ENCODE results near the gene CACYBP. TPM values are rescaled to one million over a fixed set of nuclear protein-coding genes. Genes with fewer than 3 reads are reported as not detected.
"Not testable (repeated sequence)": the region's sequence is repeated elsewhere in the genome, so short reads cannot be mapped to it uniquely, and the experiment has no call there.

CACYBP gene
- polyA plus RNA-seq, 1 experiment = 71.2 TPM

GRCh38 chr1:175013445-175013844 is 13.7 kb downstream of the CACYBP start:
- Histone ChIP-seq H3K4me3 (ENCODE audit: low read depth, low read length) (no peak overlapping the region), H3K27me3 (ENCODE audit: control insufficient read depth, insufficient read depth, low read length) (no peaks in the 10 kb centered on the region), H3K9me3 (ENCODE audit: control insufficient read depth, insufficient read depth, low read length) (no peaks in the 10 kb centered on the region), H3K27ac (ENCODE audit: low read depth, low read length) (no peak overlapping the region)
- no peak for TF ChIP-seq CTCF (IDR thresholded peaks at IDR 0.05; ENCODE audit: low read depth, low read length)
- ChIA-PET POLR2A (no interaction called here), CTCF (no interaction called here)
- no peak for DNase-seq (ENCODE audit: low read depth, low spot score)

DNA sequence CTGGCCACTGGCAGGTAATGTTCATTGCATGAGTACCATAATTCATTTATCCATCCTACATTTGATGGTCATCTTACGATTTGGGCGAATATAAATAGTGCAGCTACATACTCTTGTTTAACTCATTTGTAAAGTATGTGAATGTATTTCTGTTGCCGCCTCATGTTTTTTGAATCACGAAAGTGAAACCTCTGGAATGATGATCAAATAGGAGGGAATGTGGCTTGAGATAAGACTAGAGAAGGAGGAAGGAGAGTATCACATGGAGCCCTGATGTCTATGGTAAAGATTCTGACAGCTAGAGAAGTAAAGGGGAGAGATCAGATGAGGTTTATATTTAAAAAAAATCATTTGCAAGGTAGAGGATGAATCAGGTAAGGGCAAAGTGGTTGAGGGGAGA is 15.5 kb downstream of the CACYBP start:
- Histone ChIP-seq H3K4me3 (ENCODE audit: low read depth, low read length) (no peak overlapping the region; the same call in 1 of the 2 replicates), H3K9me3 (ENCODE audit: control insufficient read depth, insufficient read depth, low read length) (no peaks in the 10 kb centered on the region), H3K27me3 (ENCODE audit: control insufficient read depth, insufficient read depth, low read length) (no peaks in the 10 kb centered on the region), H3K27ac (ENCODE audit: low read depth, low read length) (peak overlapping the region; percentile 74)
- CTCF ChIA-PET = interaction anchor here (0.7 to 1.3 kb wide), 3 partner anchors 14 to 1718 kb away, joined by 5 to 10 read pairs (median 8); no protein-coding TSS in a partner anchor
- POLR2A ChIA-PET = interaction anchor here (1.5 to 2.8 kb wide), 2 partner anchors 8 to 15 kb away, joined by 8 to 17 read pairs; partner anchors contain the start of genes CACYBP and MRPS14
- DNase-seq (ENCODE audit: low read depth, low spot score) = no peak
- no peak for TF ChIP-seq CTCF (IDR thresholded peaks at IDR 0.05; ENCODE audit: low read depth, low read length)

DNA sequence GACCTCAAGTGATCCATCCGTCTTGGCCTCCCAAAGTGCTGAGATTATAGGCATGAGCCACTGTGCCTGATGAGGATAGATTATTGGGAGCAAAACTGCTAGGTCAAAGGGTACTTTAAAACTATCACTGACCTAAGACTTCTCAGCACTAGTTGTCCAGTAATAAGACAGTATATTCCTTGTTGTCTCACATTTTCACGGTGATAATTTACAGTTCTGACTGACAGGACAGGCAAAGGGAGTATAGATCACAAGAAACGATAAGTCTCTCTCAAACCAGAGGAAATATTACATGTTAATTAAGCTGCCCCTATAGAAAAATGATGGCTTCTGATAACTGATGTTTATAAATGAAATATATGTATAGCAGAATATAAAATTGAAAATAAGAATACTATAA is 19.8 kb downstream of the CACYBP start:
- Histone ChIP-seq H3K4me3 (ENCODE audit: low read depth, low read length) (no peak overlapping the region), H3K9me3 (ENCODE audit: control insufficient read depth, insufficient read depth, low read length) (no peaks in the 10 kb centered on the region; the same call in 1 of the 2 replicates), H3K27ac (ENCODE audit: low read depth, low read length) (no peak overlapping the region), H3K27me3 (ENCODE audit: control insufficient read depth, insufficient read depth, low read length) (no peaks in the 10 kb centered on the region)
- CTCF ChIA-PET = no interaction called here
- POLR2A ChIA-PET = no interaction called here
- DNase-seq (ENCODE audit: low read depth, low spot score) = no peak
- no peak for TF ChIP-seq CTCF (IDR thresholded peaks at IDR 0.05; ENCODE audit: low read depth, low read length)

DNA sequence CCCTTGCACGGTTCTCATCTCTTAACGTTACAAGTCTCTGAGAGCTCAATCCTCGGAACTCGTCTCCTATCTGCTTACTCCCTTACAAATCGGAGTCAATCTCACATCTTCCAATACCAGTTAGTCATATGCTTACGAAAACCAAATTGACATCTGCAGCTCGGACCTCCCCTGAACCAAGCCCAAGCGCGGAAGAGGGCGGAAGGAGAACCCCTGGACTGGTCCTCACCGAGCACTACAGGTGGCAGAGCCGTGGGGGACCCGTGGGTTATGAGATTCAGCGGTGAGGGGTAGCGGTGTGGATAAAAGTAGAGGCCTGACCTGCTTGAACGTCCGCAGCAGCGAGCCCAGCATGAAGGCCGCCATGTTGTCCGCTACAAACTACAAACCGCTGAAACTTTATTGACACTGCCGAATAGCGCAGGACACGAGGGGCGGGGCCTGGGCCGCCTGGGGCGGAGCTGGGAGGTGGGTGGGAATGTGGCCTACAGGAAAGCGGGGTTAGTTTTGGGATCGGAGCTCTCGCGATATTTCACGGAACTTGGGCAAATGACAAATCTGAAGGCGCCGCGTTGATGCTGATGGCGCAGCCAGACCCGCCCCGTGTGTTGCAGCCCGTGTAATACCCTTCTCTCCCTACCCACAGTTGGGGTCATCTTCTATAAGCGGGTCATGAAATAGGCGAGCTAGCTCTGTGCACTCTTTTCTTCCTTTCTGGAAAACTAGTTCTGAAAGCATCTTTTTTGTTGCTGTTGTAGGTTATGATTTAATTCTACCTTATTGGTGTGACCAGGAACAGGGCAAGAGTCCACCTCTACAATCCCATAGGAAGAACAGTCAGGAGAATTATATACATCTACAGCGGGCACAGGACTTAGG is 23.5 kb downstream of the CACYBP start, which contains the start of gene MRPS14:
Gene MRPS14 (minus strand): TSS at position 383 of the 879 bp plus-strand sequence. CDS start 17 bp downstream, at position 366.
- peak within 1 kb of the TSS; percentile 80 for H3K27ac ChIP-seq (ENCODE audit: low read depth, low read length)
- POLR2A ChIA-PET = interaction anchor here (0.7 to 1.5 kb wide), 8 partner anchors 9 to 1185 kb away, joined by 4 to 35 read pairs (median 6); partner anchors contain the start of gene CACYBP
- H3K9me3 ChIP-seq (ENCODE audit: control insufficient read depth, insufficient read depth, low read length) = no peaks in the 10 kb centered on the region; the same call in 1 of the 2 replicates
- no peak for TF ChIP-seq CTCF (IDR thresholded peaks at IDR 0.05; ENCODE audit: low read depth, low read length)
- CTCF ChIA-PET = interaction anchor here (0.8 to 2.7 kb wide), 7 partner anchors 8 to 761 kb away, joined by 3 to 14 read pairs (median 4); no protein-coding TSS in a partner anchor
- peak; percentile 98 for DNase-seq (ENCODE audit: low read depth, low spot score)
- no peaks in the 10 kb centered on the region for H3K27me3 ChIP-seq (ENCODE audit: control insufficient read depth, insufficient read depth, low read length)
- H3K4me3 ChIP-seq (ENCODE audit: low read depth, low read length) = peak within 1 kb of the TSS; percentile 96

DNA sequence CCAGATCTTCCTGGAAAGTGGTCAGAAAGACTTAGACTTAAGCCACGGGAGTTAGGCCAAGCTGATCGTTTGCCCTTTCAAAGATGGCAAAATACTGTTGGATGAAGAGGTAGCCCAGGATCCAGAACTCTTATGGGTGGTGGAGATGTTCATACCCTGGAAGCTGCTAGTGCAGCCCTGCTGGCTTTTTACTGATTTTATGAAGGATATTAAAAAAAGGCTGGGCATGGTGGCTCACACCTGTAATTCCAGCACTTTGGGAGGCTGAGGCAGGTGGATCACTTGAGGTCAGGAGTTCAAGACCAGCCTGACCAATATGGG is 24.1 kb downstream of the CACYBP start:
- not testable (repeated sequence) for DNase-seq (ENCODE audit: low read depth, low spot score); H3K9me3 ChIP-seq (ENCODE audit: control insufficient read depth, insufficient read depth, low read length); H3K27me3 ChIP-seq (ENCODE audit: control insufficient read depth, insufficient read depth, low read length)
- POLR2A ChIA-PET = interaction anchor here (1.0 to 1.5 kb wide), 7 partner anchors 9 to 1184 kb away, joined by 4 to 35 read pairs (median 7); partner anchors contain the start of gene CACYBP
- Histone ChIP-seq H3K4me3 (ENCODE audit: low read depth, low read length) (peak overlapping the region; percentile 96), H3K27ac (ENCODE audit: low read depth, low read length) (peak overlapping the region; percentile 80)
- CTCF ChIA-PET = interaction anchor here (1.4 to 2.7 kb wide), 3 partner anchors 25 to 101 kb away, joined by 3 to 14 read pairs (median 6); no protein-coding TSS in a partner anchor
